Thymus (tissue), 11 donors: ENCODE measurements around the gene SYNE1. TPM values are rescaled to one million over a fixed set of nuclear protein-coding genes. Genes with fewer than 3 reads are reported as not detected.

Experiments
- DNase-seq, 9 donors: peaks; one replicate each; pipeline ENCODE4 v3.0.0-alpha.2; 2013; ENCODE audit warnings: low spot score in 9 of 9, low read depth in 6 of 9, missing footprints in 1 of 9
- H3K27ac ChIP-seq, 2 donors: one replicate each; pipeline ENCODE4 v1.5.1; 2013; ENCODE audit warnings: control low read depth in 1 of 2, low read depth in 1 of 2, low read length in 1 of 2, mild to moderate bottlenecking in 1 of 2, moderate library complexity in 1 of 2
- H3K27me3 ChIP-seq, 2 donors: one replicate each; pipeline ENCODE4 v1.5.1; 2013; ENCODE audit warnings: low read length in 1 of 2; ENCODE audit not compliant: control insufficient read depth in 2 of 2, insufficient read depth in 1 of 2
- H3K36me3 ChIP-seq, 2 donors: one replicate each; pipeline ENCODE4 v1.5.1; 2013; ENCODE audit warnings: low read length in 1 of 2, mild to moderate bottlenecking in 1 of 2, moderate library complexity in 1 of 2; ENCODE audit not compliant: control insufficient read depth in 2 of 2, insufficient read depth in 2 of 2
- H3K4me1 ChIP-seq, 2 donors: one replicate each; pipeline ENCODE4 v1.5.1; 2013; ENCODE audit warnings: low read length in 2 of 2; ENCODE audit not compliant: control insufficient read depth in 2 of 2, insufficient read depth in 2 of 2
- H3K4me3 ChIP-seq, 2 donors: one replicate each; pipeline ENCODE4 v1.5.1; 2013; ENCODE audit warnings: low read length in 2 of 2, control low read depth in 1 of 2, mild to moderate bottlenecking in 1 of 2
- H3K9me3 ChIP-seq, 2 donors: one replicate each; pipeline ENCODE4 v1.5.1; 2013; ENCODE audit warnings: low read length in 1 of 2, mild to moderate bottlenecking in 1 of 2; ENCODE audit not compliant: control insufficient read depth in 2 of 2, insufficient read depth in 1 of 2
- WGBS: extraction: QIAGEN DNeasy Blood & Tissue Kit; methylation state at CpG from one replicate; pipeline ENCODE4 v1.1.7; 2013; 5-methylcytosine and 5-hydroxymethylcytosine counted together
- polyA plus RNA-seq: library from polyadenylated mRNA; stranded (reverse); fragments of 200-250 nt; gene quantifications from one replicate; pipeline ENCODE4 v1.2.3, GENCODE V29; 2013
- total RNA-seq: library from RNA; stranded (reverse); fragments of 120-200 nt; gene quantifications from one replicate; pipeline ENCODE4 v1.2.4, GENCODE V29; 2013
- donor health status: healthy.

Gene SYNE1
- total and polyA plus RNA-seq, 2 donors: 49.6 to 55.1 TPM

DNA sequence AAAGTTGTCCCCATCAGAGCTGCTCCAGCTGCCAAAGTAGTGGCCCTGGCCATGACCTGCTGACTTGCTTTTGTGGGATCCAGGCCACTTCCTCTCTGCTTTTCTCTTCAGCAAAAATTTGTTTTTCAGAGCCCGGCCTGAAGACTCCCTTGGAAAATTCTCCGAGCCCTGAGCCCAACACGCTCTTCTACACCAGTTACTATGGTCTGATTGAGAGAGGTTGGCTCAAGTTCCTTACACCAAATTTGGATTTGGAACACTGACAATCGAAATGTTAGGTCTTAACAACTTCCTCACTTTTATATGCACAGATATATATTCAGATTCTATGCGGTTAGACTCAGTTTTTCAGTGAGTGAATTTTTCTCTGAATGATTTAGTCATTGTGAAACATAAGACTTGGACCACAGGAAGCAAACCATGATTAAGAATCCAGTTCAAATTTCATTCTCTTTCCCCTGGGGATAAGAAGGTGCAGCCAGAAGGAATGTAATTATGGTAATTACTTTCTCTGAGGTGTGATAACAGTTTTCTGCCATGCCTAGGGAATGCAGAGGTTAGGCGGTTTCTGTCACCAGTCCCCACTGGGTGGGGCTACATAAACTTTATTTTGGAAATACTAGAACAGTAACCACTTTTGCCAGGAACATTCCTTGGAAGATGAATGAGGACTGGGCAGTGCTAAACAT lies 365.2 kb downstream of the SYNE1 start:
- Histone ChIP-seq H3K4me3 (no peak overlapping the region), H3K9me3 (no peaks in the 10 kb centered on the region), H3K4me1 (no peaks in the 10 kb centered on the region), H3K27me3 (no peaks in the 10 kb centered on the region), H3K36me3 (peaks cover 11 to 56% of the 10 kb centered on the region in 2 donors), H3K27ac (no peak overlapping the region)
- 90% methylated on average over 6 of the region's 6 CpGs for WGBS
- no peak for DNase-seq

DNA sequence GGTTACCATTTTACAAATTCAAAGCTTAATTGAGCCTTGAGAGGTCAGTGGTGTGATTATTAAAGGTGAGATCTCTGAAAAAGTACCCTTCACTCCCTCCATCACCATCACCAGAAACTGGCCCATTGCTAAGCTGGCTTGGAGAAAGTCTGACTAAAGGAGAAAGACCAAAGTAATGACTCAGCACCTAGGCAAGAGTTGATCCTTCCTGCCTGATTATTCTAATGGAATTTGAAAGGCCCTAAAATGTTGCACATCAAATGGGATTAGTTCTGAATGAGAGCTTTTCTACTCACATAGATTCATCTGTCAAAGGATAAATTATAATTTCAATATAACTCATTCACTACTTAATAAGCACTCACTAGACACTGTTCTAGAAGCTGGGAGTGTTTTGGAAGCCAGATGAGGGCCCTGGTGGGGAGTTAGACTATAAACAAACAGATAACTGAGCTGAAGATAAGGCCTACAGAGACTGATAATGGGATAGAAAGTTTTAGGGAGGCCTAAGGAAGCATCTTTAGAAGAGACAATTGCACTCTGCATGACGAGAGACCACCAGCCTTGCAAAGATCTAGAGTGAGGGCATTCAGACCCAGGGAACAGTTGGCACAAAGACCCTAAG lies 366.7 kb downstream of the SYNE1 start:
- no peaks in the 10 kb centered on the region for H3K9me3 ChIP-seq
- no peak overlapping the region for H3K27ac ChIP-seq
- H3K36me3 ChIP-seq: peaks cover 9 to 47% of the 10 kb centered on the region in 2 donors
- DNase-seq: no peak
- WGBS: 100% methylated on average over 1 of the region's 1 CpG
- no peak overlapping the region for H3K4me3 ChIP-seq
- H3K27me3 ChIP-seq: no peaks in the 10 kb centered on the region
- H3K4me1 ChIP-seq: no peaks in the 10 kb centered on the region

DNA sequence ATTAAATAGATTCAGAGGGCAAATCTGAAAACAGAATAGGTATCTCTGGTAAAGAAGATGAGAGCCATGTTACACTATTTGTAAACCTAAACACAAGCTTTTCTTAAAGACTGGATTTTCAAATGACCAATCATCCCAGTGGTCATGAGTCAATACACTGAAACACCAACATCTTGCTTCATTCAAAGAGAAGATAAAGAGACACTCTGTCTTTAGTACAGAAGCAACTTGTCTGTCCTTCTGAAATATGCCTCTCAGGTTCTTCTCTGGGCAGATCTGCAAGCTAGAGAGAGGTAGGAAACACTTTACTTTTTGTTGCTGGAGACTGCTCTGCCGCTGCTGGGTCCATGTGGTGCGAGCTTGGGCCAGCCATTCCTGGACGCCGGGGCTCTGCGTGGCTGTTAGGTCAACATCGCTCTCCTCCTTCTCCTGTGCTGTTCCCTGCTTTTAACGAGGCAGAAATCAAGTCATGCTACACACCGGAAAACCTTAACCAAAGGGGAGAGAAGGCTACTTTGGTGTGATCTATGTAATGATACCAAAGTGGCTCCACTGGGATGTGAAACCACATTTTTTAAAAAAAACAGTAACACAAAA lies 368.2 kb downstream of the SYNE1 start:
- H3K27ac ChIP-seq: peak overlapping the region in 1 of 2 donors; percentile 8
- H3K36me3 ChIP-seq: peaks cover 16 to 45% of the 10 kb centered on the region in 2 donors
- 91% methylated on average over 8 of the region's 8 CpGs for WGBS
- peaks cover 0 to 1% of the 10 kb centered on the region in 2 donors for H3K9me3 ChIP-seq
- no peaks in the 10 kb centered on the region for H3K4me1 ChIP-seq
- DNase-seq: no peak
- no peaks in the 10 kb centered on the region for H3K27me3 ChIP-seq
- H3K4me3 ChIP-seq: no peak overlapping the region

DNA sequence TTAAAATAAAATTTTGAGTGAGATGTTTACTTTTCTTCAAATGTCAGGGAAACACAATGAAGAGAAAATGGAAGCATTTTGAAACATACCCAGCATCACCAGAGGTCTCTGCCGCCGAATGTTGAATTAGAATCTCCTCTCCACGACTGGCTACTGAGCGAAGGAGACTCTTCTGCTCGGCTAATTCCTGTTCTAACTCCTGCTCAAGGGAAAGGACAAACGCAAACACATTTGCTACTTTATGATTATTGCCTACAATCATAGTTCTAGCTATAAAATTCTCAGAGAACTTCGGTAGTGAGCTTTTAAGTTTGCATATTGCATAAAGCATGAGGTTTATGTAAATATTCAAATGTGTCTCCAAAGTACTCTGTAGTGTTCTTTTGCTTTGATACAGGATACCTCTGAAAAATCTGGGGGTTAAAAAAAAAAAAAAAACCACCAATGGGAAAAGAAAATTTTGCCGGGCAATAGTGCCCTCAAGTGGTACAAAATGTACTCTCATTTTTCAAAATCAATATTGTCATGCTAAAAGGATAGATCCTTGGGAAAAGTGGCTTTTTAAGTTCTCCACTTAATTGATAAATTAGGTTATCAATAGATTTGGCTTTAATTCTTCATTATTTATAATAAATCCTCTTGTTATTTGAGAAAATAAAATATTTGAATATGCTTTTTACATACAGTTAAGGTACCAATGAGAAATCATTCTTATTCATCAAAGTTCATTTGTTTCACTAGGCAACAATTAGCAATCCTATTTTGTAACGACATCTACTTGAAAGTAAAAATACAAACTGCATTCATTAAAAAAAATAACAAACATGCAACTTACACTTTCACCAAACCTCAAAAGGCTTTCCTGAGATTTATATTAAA lies 369.0 kb downstream of the SYNE1 start:
- Histone ChIP-seq H3K27me3 (no peaks in the 10 kb centered on the region), H3K36me3 (peaks cover 20 to 44% of the 10 kb centered on the region in 2 donors), H3K9me3 (peaks cover 2 to 8% of the 10 kb centered on the region in 2 donors), H3K4me1 (no peaks in the 10 kb centered on the region), H3K27ac (no peak overlapping the region), H3K4me3 (no peak overlapping the region)
- peak in 5 of 9 donors; percentile 7 to 55 (median 19) for DNase-seq
- WGBS: 87% methylated on average over 9 of the region's 9 CpGs

DNA sequence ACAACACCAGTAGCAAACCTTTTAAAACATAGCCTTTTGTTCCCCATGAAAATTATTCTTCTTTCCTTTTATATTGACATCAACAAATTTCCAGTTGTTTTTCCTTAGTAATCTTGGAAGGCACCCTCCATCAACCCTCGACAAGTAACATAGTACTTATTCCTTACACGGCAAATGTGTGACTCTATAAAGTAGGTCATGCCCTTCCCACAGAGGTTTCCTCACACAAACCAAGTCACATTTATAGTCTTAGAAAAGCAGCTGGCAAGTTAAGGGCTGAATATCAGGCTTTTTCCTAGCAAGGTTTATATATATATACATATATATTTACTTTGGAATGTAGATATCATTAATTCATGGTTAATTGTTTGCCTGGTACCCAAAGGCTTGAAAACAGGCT lies 371.5 kb downstream of the SYNE1 start:
- DNase-seq: no peak
- no peak overlapping the region for H3K27ac ChIP-seq
- 95% methylated on average over 2 of the region's 2 CpGs for WGBS
- no peaks in the 10 kb centered on the region for H3K4me1 ChIP-seq
- no peak overlapping the region for H3K4me3 ChIP-seq
- H3K27me3 ChIP-seq: no peaks in the 10 kb centered on the region
- peaks cover 34 to 52% of the 10 kb centered on the region in 2 donors for H3K36me3 ChIP-seq
- H3K9me3 ChIP-seq: peaks cover 6 to 10% of the 10 kb centered on the region in 2 donors

DNA sequence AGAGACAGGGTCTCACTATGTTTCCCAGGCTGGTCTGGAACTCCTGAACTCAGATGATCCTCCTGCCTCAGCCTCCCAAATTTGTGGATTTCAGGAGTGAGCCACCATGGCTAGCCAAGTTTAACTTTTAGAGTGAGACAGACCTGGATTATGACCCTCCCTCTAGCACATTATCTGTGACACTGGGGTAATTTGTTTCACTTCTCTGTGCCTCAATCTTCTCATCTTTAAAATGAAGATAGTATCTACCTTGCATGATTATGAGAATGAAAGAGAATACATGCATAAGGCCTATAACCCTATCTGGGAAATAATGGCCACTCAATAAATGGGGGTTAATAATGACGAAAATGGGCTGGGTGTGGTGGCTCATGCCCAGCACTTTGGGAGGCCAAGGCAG lies 373.6 kb downstream of the SYNE1 start:
- no peaks in the 10 kb centered on the region for H3K4me1 ChIP-seq
- H3K9me3 ChIP-seq: peaks cover 6 to 10% of the 10 kb centered on the region in 2 donors
- H3K27me3 ChIP-seq: no peaks in the 10 kb centered on the region
- no peak overlapping the region for H3K27ac ChIP-seq
- peaks cover 44 to 58% of the 10 kb centered on the region in 2 donors for H3K36me3 ChIP-seq
- DNase-seq: no peak
- no peak overlapping the region for H3K4me3 ChIP-seq
- WGBS: 98% methylated on average over 1 of the region's 1 CpG

DNA sequence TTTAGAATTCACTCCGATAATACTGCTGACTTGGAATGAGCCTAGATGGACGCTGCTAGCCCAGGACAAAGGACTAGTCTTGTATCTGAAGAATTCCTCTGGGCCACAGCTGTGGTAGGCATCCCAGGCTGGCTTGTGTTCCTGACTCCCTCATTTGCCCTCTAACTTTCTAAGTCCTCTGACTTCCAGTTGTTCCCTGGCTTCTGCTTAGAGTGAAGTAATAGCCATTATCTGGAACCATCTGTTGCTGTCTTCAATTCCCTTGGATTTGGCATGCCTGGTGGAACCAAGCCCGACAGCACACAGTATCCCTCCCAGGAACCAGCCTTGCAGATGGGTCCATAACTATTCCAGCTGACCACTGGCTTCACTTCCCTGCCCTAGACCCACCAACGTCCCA lies 376.0 kb downstream of the SYNE1 start:
- DNase-seq: no peak
- WGBS: 97% methylated on average over 4 of the region's 4 CpGs
- H3K4me1 ChIP-seq: no peaks in the 10 kb centered on the region
- peaks cover 48 to 61% of the 10 kb centered on the region in 2 donors for H3K36me3 ChIP-seq
- H3K9me3 ChIP-seq: peaks cover 6 to 10% of the 10 kb centered on the region in 2 donors
- H3K4me3 ChIP-seq: no peak overlapping the region
- no peaks in the 10 kb centered on the region for H3K27me3 ChIP-seq
- peak overlapping the region in 1 of 2 donors; percentile 18 for H3K27ac ChIP-seq

DNA sequence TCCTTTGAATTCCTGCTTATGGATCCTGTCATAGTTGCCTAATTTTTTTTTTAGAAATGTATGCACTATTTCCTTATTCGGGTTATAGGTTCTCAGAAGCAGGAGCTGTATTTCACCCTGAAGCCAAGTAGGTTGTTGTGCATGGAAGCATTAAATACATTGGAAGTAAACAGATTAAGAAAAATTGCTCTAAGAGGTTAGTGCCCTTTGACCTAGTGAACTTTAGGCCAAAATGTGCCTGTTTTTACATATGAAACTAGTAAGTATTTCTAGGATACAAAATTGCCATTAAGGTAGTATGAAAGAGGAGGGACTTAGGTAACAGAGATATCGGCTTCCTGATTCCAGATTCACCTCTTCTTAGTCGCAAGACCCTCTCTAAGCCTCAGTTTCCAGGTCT lies 377.9 kb downstream of the SYNE1 start:
- H3K27me3 ChIP-seq: no peaks in the 10 kb centered on the region
- H3K4me3 ChIP-seq: no peak overlapping the region
- peaks cover 6 to 10% of the 10 kb centered on the region in 2 donors for H3K9me3 ChIP-seq
- H3K4me1 ChIP-seq: no peaks in the 10 kb centered on the region
- no peak for DNase-seq
- WGBS: 82% methylated on average over 3 of the region's 3 CpGs
- H3K36me3 ChIP-seq: peaks cover 46 to 72% of the 10 kb centered on the region in 2 donors
- no peak overlapping the region for H3K27ac ChIP-seq
